Astrocyte (in vitro differentiated cells and primary cell): ENCODE data around the gene OXSR1. TPM values are rescaled to one million over a fixed set of nuclear protein-coding genes. Genes with fewer than 3 reads are reported as not detected.

Source experiments
- DNase-seq: peaks from one replicate; pipeline ENCODE4 v3.0.0-alpha.2; 2010; ENCODE audit warnings: low read depth
- FAIRE-seq: peaks from 2 replicates; lab custom pipeline; 2011; peaks lifted over from hg19 to GRCh38; lab: Jason Lieb, UNC
- H2AFZ ChIP-seq: 2 replicates; pipeline ENCODE4 v1.6.0; 2012; ENCODE audit warnings: low read depth, low read length, inconsistent platforms
- H3K27ac ChIP-seq: 2 replicates; pipeline ENCODE4 v1.5.1; 2011; ENCODE audit warnings: low read depth, low read length, inconsistent platforms
- H3K27me3 ChIP-seq: 2 replicates; pipeline ENCODE4 v1.6.0; 2011; ENCODE audit warnings: low read length, inconsistent platforms; ENCODE audit not compliant: insufficient read depth
- H3K36me3 ChIP-seq: 2 replicates; pipeline ENCODE4 v1.5.1; 2011; ENCODE audit warnings: low read length, inconsistent platforms; ENCODE audit not compliant: insufficient read depth
- H3K4me1 ChIP-seq: 2 replicates; pipeline ENCODE4 v1.5.1; 2011; ENCODE audit warnings: low read length, inconsistent platforms; ENCODE audit not compliant: insufficient read depth
- H3K4me2 ChIP-seq: 2 replicates; pipeline ENCODE4 v1.6.0; 2012; ENCODE audit warnings: low read length, inconsistent platforms
- H3K4me3 ChIP-seq: 2 replicates; pipeline ENCODE4 v1.5.1; 2011; ENCODE audit warnings: low read depth, mild to moderate bottlenecking, low read length, inconsistent platforms; ENCODE audit not compliant: insufficient read depth
- H3K79me2 ChIP-seq: 2 replicates; pipeline ENCODE4 v1.6.0; 2012; ENCODE audit warnings: mild to moderate bottlenecking, low read length, inconsistent platforms; ENCODE audit not compliant: insufficient read depth
- H3K9ac ChIP-seq: 2 replicates; pipeline ENCODE4 v1.6.0; 2012; ENCODE audit warnings: mild to moderate bottlenecking, low read length, inconsistent platforms
- H3K9me3 ChIP-seq: 2 replicates; pipeline ENCODE4 v1.5.1; 2012; ENCODE audit warnings: low read depth, mild to moderate bottlenecking, low read length, inconsistent platforms; ENCODE audit not compliant: insufficient read depth
- H4K20me1 ChIP-seq: 2 replicates; pipeline ENCODE4 v1.6.0; 2012; ENCODE audit warnings: low read length, inconsistent platforms; ENCODE audit not compliant: insufficient read depth
- H3K27ac Mint-ChIP-seq: one replicate; pipeline ENCODE4 v1.8.0; 2021; ENCODE audit warnings: mild to moderate bottlenecking, mixed read lengths; ENCODE audit not compliant: unreplicated experiment
- H3K27me3 Mint-ChIP-seq: one replicate; pipeline ENCODE4 v1.8.0; 2021; ENCODE audit warnings: low read depth, mixed read lengths; ENCODE audit not compliant: unreplicated experiment
- H3K36me3 Mint-ChIP-seq: one replicate; pipeline ENCODE4 v1.8.0; 2021; ENCODE audit warnings: low read depth, mixed read lengths; ENCODE audit not compliant: unreplicated experiment
- H3K4me1 Mint-ChIP-seq: one replicate; pipeline ENCODE4 v1.8.0; 2021; ENCODE audit warnings: low read depth, mixed read lengths; ENCODE audit not compliant: unreplicated experiment
- H3K4me3 Mint-ChIP-seq: one replicate; pipeline ENCODE4 v1.8.0; 2021; ENCODE audit warnings: mild to moderate bottlenecking, moderate library complexity, mixed read lengths; ENCODE audit not compliant: unreplicated experiment
- H3K9me3 Mint-ChIP-seq: one replicate; pipeline ENCODE4 v1.8.0; 2021; ENCODE audit warnings: mild to moderate bottlenecking, mixed read lengths; ENCODE audit not compliant: unreplicated experiment
- EZH2 ChIP-seq: IDR thresholded peaks from 2 replicates; pipeline ENCODE4 v1.6.1; 2012; ENCODE audit warnings: mild to moderate bottlenecking, low read length, inconsistent platforms; ENCODE audit not compliant: insufficient read depth
- total RNA-seq: library from RNA; stranded (reverse); gene quantifications from 2 replicates; pipeline ENCODE4 v1.2.1, GENCODE V29; 2021
- TF ChIP-seq, protein P1 (sequence below): IDR thresholded peaks from 2 replicates; pipeline ENCODE4 v1.5.1; 2011; ENCODE audit warnings: low read depth, mild to moderate bottlenecking, inconsistent platforms, low read length, moderate library complexity; ENCODE audit not compliant: insufficient read depth

The OXSR1 gene
- total RNA-seq, 1 donor from 2014 or later: 83.1 TPM

DNA sequence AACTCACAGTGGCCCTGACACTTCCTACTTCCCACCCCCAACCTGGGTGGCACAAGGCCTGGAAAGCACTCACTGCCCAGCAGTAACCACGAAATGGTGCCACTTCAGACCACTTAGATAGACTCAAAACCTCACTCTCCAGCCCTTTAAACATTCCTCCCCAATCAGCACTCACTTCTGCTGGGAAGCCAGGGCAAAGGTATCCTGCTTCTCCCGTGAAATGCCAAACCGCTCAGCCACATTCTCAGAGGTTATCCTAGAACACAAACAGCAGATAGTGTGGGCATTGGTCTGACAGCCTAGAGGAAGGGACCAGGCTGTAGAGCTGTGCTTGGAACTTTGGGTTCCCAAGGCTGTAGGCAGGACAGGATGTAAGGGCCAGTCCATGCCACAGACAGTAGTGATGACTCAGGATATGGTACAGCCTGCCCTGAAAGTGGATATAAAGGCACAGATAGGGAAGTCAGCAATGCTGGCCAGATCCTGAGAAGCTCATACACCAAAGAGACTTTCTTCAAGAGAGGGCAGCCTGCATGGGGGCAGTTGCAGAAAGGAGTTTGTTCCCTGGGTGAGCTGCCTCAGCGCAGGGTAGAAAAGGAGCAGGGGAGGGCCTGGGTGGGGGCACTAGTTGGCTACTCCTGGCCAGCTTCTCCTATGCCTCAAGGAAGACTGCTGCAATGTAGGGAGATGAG is 37.6 kb upstream of the OXSR1 start:
- Histone ChIP-seq H3K27me3 (no peaks in the 10 kb centered on the region), H3K9me3 (no peaks in the 10 kb centered on the region), H3K36me3 (peaks cover 41% of the 10 kb centered on the region), H3K79me2 (no peaks in the 10 kb centered on the region), H3K4me1 (no peaks in the 10 kb centered on the region), H3K4me3 (no peak overlapping the region), H3K9ac (no peak overlapping the region), H3K27ac (no peak overlapping the region), H4K20me1 (peaks cover 52% of the 10 kb centered on the region), H3K4me2 (no peak overlapping the region), H2AFZ (no peak overlapping the region)
- TF ChIP-seq, protein P1, sequence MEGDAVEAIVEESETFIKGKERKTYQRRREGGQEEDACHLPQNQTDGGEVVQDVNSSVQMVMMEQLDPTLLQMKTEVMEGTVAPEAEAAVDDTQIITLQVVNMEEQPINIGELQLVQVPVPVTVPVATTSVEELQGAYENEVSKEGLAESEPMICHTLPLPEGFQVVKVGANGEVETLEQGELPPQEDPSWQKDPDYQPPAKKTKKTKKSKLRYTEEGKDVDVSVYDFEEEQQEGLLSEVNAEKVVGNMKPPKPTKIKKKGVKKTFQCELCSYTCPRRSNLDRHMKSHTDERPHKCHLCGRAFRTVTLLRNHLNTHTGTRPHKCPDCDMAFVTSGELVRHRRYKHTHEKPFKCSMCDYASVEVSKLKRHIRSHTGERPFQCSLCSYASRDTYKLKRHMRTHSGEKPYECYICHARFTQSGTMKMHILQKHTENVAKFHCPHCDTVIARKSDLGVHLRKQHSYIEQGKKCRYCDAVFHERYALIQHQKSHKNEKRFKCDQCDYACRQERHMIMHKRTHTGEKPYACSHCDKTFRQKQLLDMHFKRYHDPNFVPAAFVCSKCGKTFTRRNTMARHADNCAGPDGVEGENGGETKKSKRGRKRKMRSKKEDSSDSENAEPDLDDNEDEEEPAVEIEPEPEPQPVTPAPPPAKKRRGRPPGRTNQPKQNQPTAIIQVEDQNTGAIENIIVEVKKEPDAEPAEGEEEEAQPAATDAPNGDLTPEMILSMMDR: no peak
- no peak for TF ChIP-seq EZH2
- Mint-ChIP-seq H3K36me3 (peaks cover 26% of the 10 kb centered on the region), H3K27me3 (no peaks in the 10 kb centered on the region), H3K9me3 (no peaks in the 10 kb centered on the region), H3K4me1 (peaks cover 2% of the 10 kb centered on the region), H3K4me3 (no peak overlapping the region), H3K27ac (no peak overlapping the region)
- DNase-seq (no peak), FAIRE-seq (no peak)

DNA sequence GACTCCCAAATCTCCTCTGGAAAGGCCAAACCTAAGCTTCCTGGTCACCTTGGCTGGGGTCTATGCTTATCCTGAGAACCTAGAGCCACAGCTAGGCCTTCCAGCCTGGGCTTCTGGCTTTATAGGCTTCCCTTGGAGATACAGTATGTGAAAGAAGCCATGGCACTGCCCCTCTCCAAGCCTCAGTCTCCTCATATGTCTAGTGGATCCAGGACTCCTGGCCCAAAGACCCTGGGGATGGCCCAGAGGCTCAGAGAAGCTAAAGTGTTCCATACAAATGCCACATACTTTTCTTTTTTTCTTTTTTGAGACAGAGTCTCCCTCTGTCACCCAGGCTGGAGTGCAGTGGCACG is 37.1 kb upstream of the OXSR1 start:
- Mint-ChIP-seq H3K36me3 (peaks cover 22% of the 10 kb centered on the region), H3K4me3 (no peak overlapping the region)

DNA sequence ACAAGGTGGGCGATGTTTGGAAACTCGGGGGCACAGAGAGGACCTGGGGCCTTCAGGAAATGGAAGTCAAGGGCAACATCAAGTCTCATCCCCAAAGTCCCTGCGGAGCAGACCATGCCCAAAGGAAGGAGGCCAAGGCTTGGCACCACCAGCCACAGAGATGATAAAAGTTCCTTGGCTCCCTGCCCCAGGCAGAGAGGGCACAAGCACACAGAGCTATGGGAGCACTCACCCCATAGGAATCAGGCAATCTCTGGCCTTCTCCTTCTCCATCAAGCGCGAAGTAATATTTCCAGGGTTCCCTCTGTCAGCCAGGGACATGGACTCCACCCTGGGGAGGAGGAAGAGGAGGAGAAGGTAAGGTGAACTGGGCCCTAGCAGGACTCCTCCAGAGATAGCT is 36.3 kb upstream of the OXSR1 start:
- Histone ChIP-seq H3K79me2 (peaks cover 2% of the 10 kb centered on the region), H3K4me1 (no peaks in the 10 kb centered on the region), H3K27me3 (no peaks in the 10 kb centered on the region), H3K4me3 (no peak overlapping the region), H3K27ac (no peak overlapping the region), H4K20me1 (peaks cover 53% of the 10 kb centered on the region), H2AFZ (no peak overlapping the region), H3K9ac (no peak overlapping the region), H3K36me3 (peaks cover 37% of the 10 kb centered on the region), H3K9me3 (no peaks in the 10 kb centered on the region), H3K4me2 (no peak overlapping the region)
- H3K27ac Mint-ChIP-seq: no peak overlapping the region
- no peaks in the 10 kb centered on the region for H3K27me3 Mint-ChIP-seq
- peaks cover 22% of the 10 kb centered on the region for H3K36me3 Mint-ChIP-seq
- H3K4me1 Mint-ChIP-seq: peaks cover 12% of the 10 kb centered on the region
- FAIRE-seq: no peak
- TF ChIP-seq, protein P1: no peak
- no peak for TF ChIP-seq EZH2
- no peak for DNase-seq
- H3K4me3 Mint-ChIP-seq: no peak overlapping the region
- H3K9me3 Mint-ChIP-seq: no peaks in the 10 kb centered on the region

More for the DNA sequence above, 37.1 kb upstream of the OXSR1 start:
- H3K9me3 ChIP-seq: no peaks in the 10 kb centered on the region
- H3K4me1 ChIP-seq: no peaks in the 10 kb centered on the region
- H4K20me1 ChIP-seq: peaks cover 52% of the 10 kb centered on the region
- Mint-ChIP-seq H3K4me1 (peaks cover 6% of the 10 kb centered on the region), H3K27me3 (no peaks in the 10 kb centered on the region), H3K27ac (no peak overlapping the region), H3K9me3 (no peaks in the 10 kb centered on the region)
- DNase-seq (no peak), FAIRE-seq (no peak)
- H3K9ac ChIP-seq: no peak overlapping the region
- no peak overlapping the region for H3K4me2 ChIP-seq
- peaks cover 37% of the 10 kb centered on the region for H3K36me3 ChIP-seq
- TF ChIP-seq, protein P1: no peak
- H2AFZ ChIP-seq: no peak overlapping the region
- H3K4me3 ChIP-seq: no peak overlapping the region
- H3K27me3 ChIP-seq: no peaks in the 10 kb centered on the region
- peaks cover 2% of the 10 kb centered on the region for H3K79me2 ChIP-seq
- H3K27ac ChIP-seq: no peak overlapping the region
